ENCODE results near the gene ZBTB7C. TPM values are rescaled to one million over a fixed set of nuclear protein-coding genes. Genes with fewer than 3 reads are reported as not detected.

ZBTB7C gene
- total and polyA plus RNA-seq, 9 of the 15 experiments (the other 6 are each of a cell fraction or from before 2014, with no cell fraction given): not detected

DNA sequence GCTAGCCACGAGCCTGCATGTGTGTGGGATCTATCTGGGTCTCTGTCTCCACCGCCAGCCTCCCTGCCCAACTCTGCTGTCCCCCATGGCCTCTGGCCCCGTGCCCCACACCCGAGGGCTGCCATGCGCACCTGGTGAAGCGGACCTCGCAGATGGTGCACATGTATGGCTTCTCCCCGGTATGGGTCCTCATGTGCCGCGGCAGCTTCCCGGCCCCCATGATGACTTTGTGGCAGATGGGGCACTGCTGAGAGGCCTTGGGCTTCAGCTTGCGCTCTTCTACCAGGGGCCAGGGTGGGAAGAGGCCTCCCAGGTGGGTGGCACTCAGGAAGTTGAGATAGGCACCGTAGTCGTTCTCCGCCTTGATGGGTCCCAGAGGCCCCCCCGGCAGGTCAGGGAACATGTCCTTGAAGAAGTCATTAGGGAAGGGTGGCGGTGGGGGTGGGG lies 369.4 kb downstream of the ZBTB7C start:
- Histone ChIP-seq H3K9me1 (ENCODE audit: control insufficient read depth, insufficient read depth, low read length) (no peaks in the 10 kb centered on the region), H3K4me2 (ENCODE audit: insufficient read depth, low read length) (no peak overlapping the region), H3K27ac (ENCODE audit: extremely low read depth, low read depth, low read length) (no peak overlapping the region), H3K36me3 (ENCODE audit: control insufficient read depth, insufficient read depth, low read length) (no peaks in the 10 kb centered on the region), H3K9ac (ENCODE audit: insufficient read depth in 1 of 2, low read depth in 2 of 2, low read length in 2 of 2) (no peak overlapping the region), H3K4me3 (no peak overlapping the region), H3K9me3 (replicated peaks; ENCODE audit: control insufficient read depth, insufficient read depth, low read depth, low read length) (no peaks in the 10 kb centered on the region), H4K20me1 (replicated peaks; ENCODE audit: control insufficient read depth, insufficient read depth, low read length) (no peaks in the 10 kb centered on the region), H2AFZ (ENCODE audit: low read depth, low read length) (no peak overlapping the region), H3K4me1 (replicated peaks in 1 of 2; ENCODE audit: control insufficient read depth in 2 of 2, insufficient read depth in 2 of 2, low read length in 2 of 2) (no peaks in the 10 kb centered on the region), H3K79me2 (ENCODE audit: control insufficient read depth, insufficient read depth, low read length) (no peaks in the 10 kb centered on the region), H3K27me3 (ENCODE audit: control insufficient read depth in 2 of 2, insufficient read depth in 2 of 2, low read length in 2 of 2) (peaks cover 0 to 46% of the 10 kb centered on the region in 2 experiments; a peak in 2 of 5 replicates)
- ATAC-seq: no peak
- ChIA-PET CTCF (ENCODE audit: low intra/inter-chr PET ratio) (no interaction called here), POLR2A (no interaction called here)
- DNase-seq (ENCODE audit: extremely low read depth in 1 of 4, low spot score in 3 of 4): no peak
- no TSS peak for BruUV-seq (replicated peaks)
- no peak for FAIRE-seq
- WGBS (ENCODE audit: insufficient coverage, low coverage, missing lambda C conversion rate): 0% methylated on average over 13 of the region's 17 CpGs
- intact Hi-C loops (cut with micrococcal nuclease) (loop anchor here (10.0 kb wide), 1 partner anchor 55 kb away; no protein-coding TSS in a partner anchor), in situ Hi-C loops (cut with MboI) (no loop called here)
- no peak for TF ChIP-seq NR3C1 (CRISPR knock-in tag; IDR thresholded peaks at IDR 0.05)
- TF ChIP-seq CTCF (IDR thresholded peaks at IDR 0.05 in 2 of 3, conservative IDR thresholded peaks at IDR 0.05 in 1 of 3; ENCODE audit: insufficient read depth in 2 of 3, low read depth in 1 of 3, low read length in 3 of 3): no peak
- TF ChIP-seq, protein P1, sequence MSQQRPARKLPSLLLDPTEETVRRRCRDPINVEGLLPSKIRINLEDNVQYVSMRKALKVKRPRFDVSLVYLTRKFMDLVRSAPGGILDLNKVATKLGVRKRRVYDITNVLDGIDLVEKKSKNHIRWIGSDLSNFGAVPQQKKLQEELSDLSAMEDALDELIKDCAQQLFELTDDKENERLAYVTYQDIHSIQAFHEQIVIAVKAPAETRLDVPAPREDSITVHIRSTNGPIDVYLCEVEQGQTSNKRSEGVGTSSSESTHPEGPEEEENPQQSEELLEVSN (IDR thresholded peaks at IDR 0.05; ENCODE audit: borderline replicate concordance in 1 of 2, extremely low read depth in 1 of 2, insufficient read depth in 1 of 2, insufficient read length in 1 of 2, low read depth in 1 of 2, low read length in 1 of 2, poor library complexity in 1 of 2, severe bottlenecking in 1 of 2): no peak
- TF ChIP-seq, protein P2, sequence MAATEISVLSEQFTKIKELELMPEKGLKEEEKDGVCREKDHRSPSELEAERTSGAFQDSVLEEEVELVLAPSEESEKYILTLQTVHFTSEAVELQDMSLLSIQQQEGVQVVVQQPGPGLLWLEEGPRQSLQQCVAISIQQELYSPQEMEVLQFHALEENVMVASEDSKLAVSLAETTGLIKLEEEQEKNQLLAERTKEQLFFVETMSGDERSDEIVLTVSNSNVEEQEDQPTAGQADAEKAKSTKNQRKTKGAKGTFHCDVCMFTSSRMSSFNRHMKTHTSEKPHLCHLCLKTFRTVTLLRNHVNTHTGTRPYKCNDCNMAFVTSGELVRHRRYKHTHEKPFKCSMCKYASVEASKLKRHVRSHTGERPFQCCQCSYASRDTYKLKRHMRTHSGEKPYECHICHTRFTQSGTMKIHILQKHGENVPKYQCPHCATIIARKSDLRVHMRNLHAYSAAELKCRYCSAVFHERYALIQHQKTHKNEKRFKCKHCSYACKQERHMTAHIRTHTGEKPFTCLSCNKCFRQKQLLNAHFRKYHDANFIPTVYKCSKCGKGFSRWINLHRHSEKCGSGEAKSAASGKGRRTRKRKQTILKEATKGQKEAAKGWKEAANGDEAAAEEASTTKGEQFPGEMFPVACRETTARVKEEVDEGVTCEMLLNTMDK (IDR thresholded peaks at IDR 0.05; ENCODE audit: borderline replicate concordance, insufficient read depth, low read depth, low read length, poor library complexity, severe bottlenecking): no peak
- TF ChIP-seq SMAD4 (CRISPR knock-in tag; conservative IDR thresholded peaks at IDR 0.05): no peak
- TF ChIP-seq MYNN (IDR thresholded peaks at IDR 0.05): no peak
- TF ChIP-seq MYNN (CRISPR knock-in tag; IDR thresholded peaks at IDR 0.05): no peak
- no peak for TF ChIP-seq ZNF830 (CRISPR knock-in tag; IDR thresholded peaks at IDR 0.05)

Data from K562 (cell line).